ENCODE results near the gene IL32. TPM values are rescaled to one million over a fixed set of nuclear protein-coding genes. Genes with fewer than 3 reads are reported as not detected.

IL32 gene
- total and polyA plus RNA-seq, 9 of the 15 experiments (the other 6 are each of a cell fraction or from before 2014, with no cell fraction given) = 0.21 to 2.2 (median 0.37) TPM; not detected in 3

- TF ChIP-seq AFF4 (CRISPR knock-in tag; IDR thresholded peaks at IDR 0.05) = peak; percentile 85; the same call in 1 of the 2 replicates
- peak; percentile 24; the same call in 1 of the 2 replicates for TF ChIP-seq ZNF239 (CRISPR knock-in tag; IDR thresholded peaks at IDR 0.05)
- TF ChIP-seq TBP (optimal IDR thresholded peaks at IDR 0.05; ENCODE audit: low read depth, low read length) = peak; percentile 71
- TF ChIP-seq ZNF217 (CRISPR knock-in tag; IDR thresholded peaks at IDR 0.05) = no peak
- 0 out of 2 replicates have a peak, but pooled peaks have one; percentile 67 for TF ChIP-seq ELF4 (CRISPR knock-in tag; IDR thresholded peaks at IDR 0.05)
- peak; percentile 51; the same call in 1 of the 2 replicates for TF ChIP-seq MYNN (IDR thresholded peaks at IDR 0.05)
- TF ChIP-seq MYNN (CRISPR knock-in tag; IDR thresholded peaks at IDR 0.05) = no peak
- no peak for TF ChIP-seq NUFIP1 (IDR thresholded peaks at IDR 0.05; ENCODE audit: partially characterized antibody)
- peak; percentile 44; the same call in 1 of the 2 replicates for TF ChIP-seq ZNF707 (CRISPR knock-in tag; conservative IDR thresholded peaks at IDR 0.05)
- no peak for TF ChIP-seq GABPB2 (CRISPR knock-in tag; conservative IDR thresholded peaks at IDR 0.05)
- no peak for TF ChIP-seq WHSC1 (IDR thresholded peaks at IDR 0.05; ENCODE audit: low read length)
- no peak for TF ChIP-seq DPF2 (IDR thresholded peaks at IDR 0.05)
- TF ChIP-seq EP400 (IDR thresholded peaks at IDR 0.05) = peak; percentile 80
- peak; percentile 68 for TF ChIP-seq ARID4B (CRISPR knock-in tag; IDR thresholded peaks at IDR 0.05)
- peak; percentile 82 for TF ChIP-seq CXXC5 (CRISPR knock-in tag; IDR thresholded peaks at IDR 0.05)
- TF ChIP-seq RB1 (IDR thresholded peaks at IDR 0.05; ENCODE audit: low read depth) = peak; percentile 76
- TF ChIP-seq PKNOX1 (IDR thresholded peaks at IDR 0.05) = peak; percentile 17; the same call in 1 of the 2 replicates
- TF ChIP-seq POLR2AphosphoS2 (IDR thresholded peaks at IDR 0.05; ENCODE audit: low read length) = no peak
- peak; percentile 94 for TF ChIP-seq GTF2E2 (tag; IDR thresholded peaks at IDR 0.05)
- TF ChIP-seq RBM25 (IDR thresholded peaks at IDR 0.05; ENCODE audit: low read depth, low read length, severe bottlenecking) = peak; percentile 32
These were observed 40.9 kb downstream of the IL32 start (continued) for GRCh38 chr16:3106205-3106928.
